Endothelial cell of umbilical vein (primary cell): ENCODE measurements around the gene SYT11. TPM values are rescaled to one million over a fixed set of nuclear protein-coding genes. Genes with fewer than 3 reads are reported as not detected.

ENCODE experiments used
- BruUV-seq: library from RNA; stranded (reverse); fragments of 400-500 nt; replicated peaks from 2 replicates; lab custom pipeline; 2021; lab: Mats Ljungman, UMichigan
- CTCF ChIA-PET: fragments of 300-600, 350-600 bp; sonication (Branson Sonifier 250); formaldehyde crosslinking; loops from one replicate; lab custom pipeline; 2021; ENCODE audit warnings: antibody characterized with exemption, inconsistent platforms; lab: Charles Lee
- POLR2A ChIA-PET: fragments of 300-600, 350-600 bp; sonication (Branson Sonifier 250); formaldehyde crosslinking; loops from one replicate; lab custom pipeline; 2021; ENCODE audit warnings: antibody characterized with exemption, inconsistent platforms; lab: Charles Lee
- DNase-seq: peaks from one replicate; pipeline ENCODE4 v3.0.0-alpha.2; 2011; ENCODE audit warnings: low read depth, low spot score
- FAIRE-seq: peaks from 2 replicates; lab custom pipeline; 2011; peaks lifted over from hg19 to GRCh38; lab: Jason Lieb, UNC
- H2AFZ ChIP-seq: 2 replicates; pipeline ENCODE4 v1.6.0; 2012; ENCODE audit warnings: low read depth, low read length, control low read depth, inconsistent platforms
- H3K27ac ChIP-seq: 2 replicates; pipeline ENCODE4 v1.5.1; 2011; ENCODE audit warnings: low read depth, mild to moderate bottlenecking, control low read depth, low read length, moderate library complexity; ENCODE audit not compliant: insufficient read depth
- H3K27me3 ChIP-seq, 2 experiments: 2 replicates each; pipeline versions ENCODE4 v1.6.0 to v1.6.1; 2011; ENCODE audit warnings: low read length in 2 of 2, mixed read lengths in 1 of 2; ENCODE audit not compliant: control insufficient read depth in 2 of 2, insufficient read depth in 2 of 2
- H3K36me3 ChIP-seq, 2 experiments: 2 replicates in 1 of 2; 3 replicates in 1 of 2; pipeline ENCODE4 v1.5.1; 2011; ENCODE audit warnings: low read length in 2 of 2, mild to moderate bottlenecking in 1 of 2, moderate library complexity in 1 of 2; ENCODE audit not compliant: control insufficient read depth in 2 of 2, insufficient read depth in 2 of 2; ENCODE audit errors: extremely low read depth in 1 of 2
- H3K4me1 ChIP-seq: 3 replicates; pipeline ENCODE4 v1.5.1; 2011; ENCODE audit warnings: mild to moderate bottlenecking, low read length; ENCODE audit not compliant: control insufficient read depth, insufficient read depth; ENCODE audit errors: extremely low read depth
- H3K4me2 ChIP-seq: 2 replicates; pipeline ENCODE4 v1.6.1; 2011; ENCODE audit warnings: low read length, control low read depth, mixed read lengths; ENCODE audit not compliant: insufficient read depth
- H3K4me3 ChIP-seq, 3 experiments: fragments of 200-600 bp in 1 of 3; sonication (generic), shearing (Covaris generic) in 1 of 3; replicated peaks in 1 of 3; 2 replicates each; pipeline ENCODE4 v1.5.1; 2011 to 2016; ENCODE audit warnings: control low read depth in 3 of 3, low read length in 3 of 3, mild to moderate bottlenecking in 2 of 3, inconsistent platforms in 1 of 3, low read depth in 1 of 3, moderate library complexity in 1 of 3; ENCODE audit not compliant: insufficient read depth in 1 of 3
- H3K79me2 ChIP-seq: 2 replicates; pipeline ENCODE4 v1.6.0; 2012; ENCODE audit warnings: low read length, inconsistent platforms; ENCODE audit not compliant: control insufficient read depth, insufficient read depth
- H3K9ac ChIP-seq: replicated peaks from 2 replicates; pipeline ENCODE3; 2011; ENCODE audit warnings: low read length, control low read depth; ENCODE audit not compliant: insufficient read depth; ENCODE audit errors: extremely low read depth
- H3K9me1 ChIP-seq: replicated peaks from 3 replicates; pipeline ENCODE4 v1.6.0; 2011; ENCODE audit warnings: mild to moderate bottlenecking, low read length; ENCODE audit not compliant: control insufficient read depth, insufficient read depth; ENCODE audit errors: extremely low read depth
- H3K9me3 ChIP-seq: replicated peaks from 2 replicates; pipeline ENCODE4 v1.5.1; 2012; ENCODE audit warnings: low read length, inconsistent platforms; ENCODE audit not compliant: control insufficient read depth, insufficient read depth
- H4K20me1 ChIP-seq: replicated peaks from 2 replicates; pipeline ENCODE3; 2011; ENCODE audit warnings: mild to moderate bottlenecking, low read length; ENCODE audit not compliant: control insufficient read depth, insufficient read depth; ENCODE audit errors: extremely low read depth
- CTCF ChIP-seq, 2 donors: IDR thresholded peaks; 1 replicate in 1 of 2; 2 replicates in 1 of 2; pipeline ENCODE4 v1.5.1; 2011; ENCODE audit warnings: low read length in 2 of 2, mild to moderate bottlenecking in 2 of 2, moderate library complexity in 2 of 2, control low read depth in 1 of 2, inconsistent platforms in 1 of 2, low read depth in 1 of 2; ENCODE audit not compliant: insufficient read depth in 1 of 2; ENCODE audit errors: extremely low read depth in 1 of 2
- EZH2 ChIP-seq: IDR thresholded peaks from 2 replicates; pipeline ENCODE4 v1.6.1; 2012; ENCODE audit warnings: borderline replicate concordance, low read depth, mild to moderate bottlenecking, moderate library complexity, low read length, inconsistent platforms; ENCODE audit not compliant: severe bottlenecking
- FOS ChIP-seq: IDR thresholded peaks from 2 replicates; pipeline ENCODE4 v1.6.1; 2011; ENCODE audit warnings: mild to moderate bottlenecking, low read length, moderate library complexity, borderline replicate concordance; ENCODE audit not compliant: insufficient read depth
- GATA2 ChIP-seq: IDR thresholded peaks from 2 replicates; pipeline ENCODE4 v1.7.0; 2011; ENCODE audit warnings: low read depth, mild to moderate bottlenecking, moderate library complexity, mixed read lengths, low read length; ENCODE audit not compliant: insufficient read length, insufficient read depth
- JUN ChIP-seq: IDR thresholded peaks from 2 replicates; pipeline ENCODE4 v1.6.1; 2011; ENCODE audit warnings: borderline replicate concordance, low read depth; ENCODE audit not compliant: insufficient read length, insufficient read depth
- MAX ChIP-seq: IDR thresholded peaks from 2 replicates; pipeline ENCODE4 v1.6.1; 2011; ENCODE audit not compliant: insufficient read depth, insufficient read length
- MYC ChIP-seq: IDR thresholded peaks from one replicate; pipeline ENCODE4 v1.6.1; 2011; ENCODE audit warnings: mild to moderate bottlenecking, low read depth, low read length
- POLR2A ChIP-seq: IDR thresholded peaks from 2 replicates; pipeline ENCODE4 v1.6.1; 2012; ENCODE audit warnings: low read depth, mild to moderate bottlenecking, control low read depth, low read length
- POLR2AphosphoS5 ChIP-seq: IDR thresholded peaks from 2 replicates; pipeline ENCODE4 v1.6.1; 2012; ENCODE audit warnings: low read depth, mild to moderate bottlenecking, control low read depth, low read length, moderate library complexity; ENCODE audit not compliant: insufficient read depth
- dilution Hi-C: fragments of 300-500 bp; cut with MboI; formaldehyde crosslinking; loops from one replicate; pipeline ENCODE4 v1.15.0; 2019; ENCODE audit warnings: low sequenced_read_pairs; ENCODE audit not compliant: extremely low pct_ligation_motif_present
- intact Hi-C: fragments of 100-400 bp; cut with micrococcal nuclease; formaldehyde crosslinking; loops from one replicate; pipeline ENCODE4 v1.10.0; 2022
- polyA plus RNA-seq, 4 experiments: library from polyadenylated mRNA; depleted of rRNA in 3 of 4; stranded (reverse) in 3 of 4; unstranded in 1 of 4; fragments of >200 nt; gene quantifications; 2 replicates each; pipeline versions ENCODE4 v1.2.1 to v1.2.3, GENCODE V29; 2011 to 2012; ENCODE audit warnings: missing spikeins in 1 of 4
- total RNA-seq: library from RNA; stranded (reverse); gene quantifications from 2 replicates; pipeline ENCODE4 v1.2.3, GENCODE V29; 2021

The SYT11 gene
- total and polyA plus RNA-seq, 2 donors (not counting 3 experiments of a cell fraction or from before 2014, with no cell fraction given) = 28.2 to 36.5 TPM

- no TSS peak for BruUV-seq
- intact Hi-C loops = no loop called here
- Histone ChIP-seq H2AFZ (no peak overlapping the region), H3K4me2 (no peak overlapping the region), H3K4me3 (no peak overlapping the region), H3K79me2 (peaks cover 9% of the 10 kb centered on the region), H3K9ac (no peak overlapping the region), H3K36me3 (peaks cover 0 to 3% of the 10 kb centered on the region in 2 experiments), H3K9me3 (no peaks in the 10 kb centered on the region), H4K20me1 (no peaks in the 10 kb centered on the region), H3K9me1 (peaks cover 2% of the 10 kb centered on the region), H3K27ac (no peak overlapping the region), H3K4me1 (no peaks in the 10 kb centered on the region), H3K27me3 (no peaks in the 10 kb centered on the region)
- TF ChIP-seq EZH2 (no peak), JUN (no peak), POLR2AphosphoS5 (no peak), CTCF (IDR thresholded peaks at IDR 0.05; ENCODE audit: extremely low read depth in 1 of 2, insufficient read depth in 1 of 2, low read depth in 1 of 2, low read length in 2 of 2) (no peak), GATA2 (no peak), FOS (no peak), POLR2A (no peak), MYC (no peak), MAX (no peak)
- ChIA-PET CTCF (no interaction called here), POLR2A (no interaction called here)
- dilution Hi-C loops = no loop called here
- DNase-seq (no peak), FAIRE-seq (no peak)
Measured at GRCh38 chr1:155835548-155835947, 23.8 kb upstream of the SYT11 start.
